Breast epithelium (tissue), 3 donors: Measurements from ENCODE around the gene IL22RA2.

Experiments
- POLR2A ChIP-seq: fragments of 450-650 bp; IDR thresholded peaks from one replicate; pipeline ENCODE4 v1.6.1; 2016; ENCODE audit warnings: antibody characterized with exemption, mild to moderate bottlenecking, moderate library complexity
- POLR2AphosphoS5 ChIP-seq, 3 donors: sonication (generic); formaldehyde crosslinking; IDR thresholded peaks; one replicate each; pipeline ENCODE4 v1.6.1; 2017; ENCODE audit warnings: antibody characterized with exemption in 3 of 3
- TF ChIP-seq, protein P1 (sequence below), 3 donors: fragments of 450-650 bp; IDR thresholded peaks; one replicate each; pipeline ENCODE4 v1.5.1; 2016 to 2017; ENCODE audit warnings: antibody characterized with exemption in 3 of 3, mild to moderate bottlenecking in 3 of 3, moderate library complexity in 3 of 3

GRCh38 chr6:137175157-137175867 is 1.9 kb upstream of the IL22RA2 start:
- no peak for TF ChIP-seq POLR2A
- TF ChIP-seq, protein P1, sequence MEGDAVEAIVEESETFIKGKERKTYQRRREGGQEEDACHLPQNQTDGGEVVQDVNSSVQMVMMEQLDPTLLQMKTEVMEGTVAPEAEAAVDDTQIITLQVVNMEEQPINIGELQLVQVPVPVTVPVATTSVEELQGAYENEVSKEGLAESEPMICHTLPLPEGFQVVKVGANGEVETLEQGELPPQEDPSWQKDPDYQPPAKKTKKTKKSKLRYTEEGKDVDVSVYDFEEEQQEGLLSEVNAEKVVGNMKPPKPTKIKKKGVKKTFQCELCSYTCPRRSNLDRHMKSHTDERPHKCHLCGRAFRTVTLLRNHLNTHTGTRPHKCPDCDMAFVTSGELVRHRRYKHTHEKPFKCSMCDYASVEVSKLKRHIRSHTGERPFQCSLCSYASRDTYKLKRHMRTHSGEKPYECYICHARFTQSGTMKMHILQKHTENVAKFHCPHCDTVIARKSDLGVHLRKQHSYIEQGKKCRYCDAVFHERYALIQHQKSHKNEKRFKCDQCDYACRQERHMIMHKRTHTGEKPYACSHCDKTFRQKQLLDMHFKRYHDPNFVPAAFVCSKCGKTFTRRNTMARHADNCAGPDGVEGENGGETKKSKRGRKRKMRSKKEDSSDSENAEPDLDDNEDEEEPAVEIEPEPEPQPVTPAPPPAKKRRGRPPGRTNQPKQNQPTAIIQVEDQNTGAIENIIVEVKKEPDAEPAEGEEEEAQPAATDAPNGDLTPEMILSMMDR (IDR thresholded peaks at IDR 0.05), result no peak
- no peak for TF ChIP-seq POLR2AphosphoS5 (IDR thresholded peaks at IDR 0.05)
